Measurements from ENCODE around the gene THBS4. TPM values are rescaled to one million over a fixed set of nuclear protein-coding genes. Genes with fewer than 3 reads are reported as not detected.
"Not testable (repeated sequence)": the region's sequence is repeated elsewhere in the genome, so short reads cannot be mapped to it uniquely, and the experiment has no call there.

The THBS4 gene
- total RNA-seq, 1 experiment from 2014 or later = 0.79 TPM

DNA sequence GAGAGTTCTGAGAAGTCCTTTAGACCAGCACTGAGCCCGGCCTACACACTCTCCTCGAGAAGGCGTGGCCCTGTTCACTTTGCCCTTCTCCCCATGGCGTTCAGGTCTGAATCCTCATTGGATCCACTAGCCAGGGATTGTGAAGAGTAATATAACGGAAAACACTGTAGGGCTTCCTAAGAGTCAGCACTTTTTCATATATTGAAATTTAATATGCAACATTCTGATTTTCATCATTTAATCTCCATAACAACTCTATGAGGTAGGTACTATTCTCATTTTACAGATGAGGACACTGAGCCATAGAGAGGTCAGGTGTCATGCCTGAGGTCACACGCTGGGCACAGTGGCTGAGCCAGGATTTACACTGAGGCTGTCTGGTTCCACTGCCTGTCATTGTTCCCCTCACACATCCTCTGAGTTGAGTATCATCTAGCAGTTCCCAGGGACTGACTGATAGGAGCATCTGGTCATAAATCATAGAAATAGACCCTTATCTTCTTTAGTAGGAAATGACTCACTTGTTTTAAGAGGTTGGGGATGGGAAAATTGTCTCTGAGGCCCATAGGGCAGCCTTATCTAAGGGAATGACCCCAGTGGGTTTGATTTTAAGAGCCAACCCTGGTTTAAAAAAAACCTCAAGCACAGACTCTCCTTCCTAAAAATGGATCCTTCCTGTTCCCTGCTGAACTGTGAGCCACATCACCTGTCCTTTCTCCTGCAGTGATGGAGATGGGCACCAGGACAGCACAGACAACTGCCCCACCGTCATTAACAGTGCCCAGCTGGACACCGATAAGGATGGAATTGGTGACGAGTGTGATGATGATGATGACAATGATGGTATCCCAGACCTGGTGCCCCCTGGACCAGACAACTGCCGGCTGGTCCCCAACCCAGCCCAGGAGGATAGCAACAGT lies 41.2 kb downstream of the THBS4 start:
- DNase-seq (ENCODE audit: low read depth) = peak; percentile 33

- no peak for DNase-seq (ENCODE audit: low read depth)
Measured at GRCh38 chr5:80077051-80077714, 42.0 kb downstream of the THBS4 start.

GRCh38 chr5:80078921-80079320 lies 43.8 kb downstream of the THBS4 start:
- no peak for DNase-seq (ENCODE audit: low read depth)

DNA sequence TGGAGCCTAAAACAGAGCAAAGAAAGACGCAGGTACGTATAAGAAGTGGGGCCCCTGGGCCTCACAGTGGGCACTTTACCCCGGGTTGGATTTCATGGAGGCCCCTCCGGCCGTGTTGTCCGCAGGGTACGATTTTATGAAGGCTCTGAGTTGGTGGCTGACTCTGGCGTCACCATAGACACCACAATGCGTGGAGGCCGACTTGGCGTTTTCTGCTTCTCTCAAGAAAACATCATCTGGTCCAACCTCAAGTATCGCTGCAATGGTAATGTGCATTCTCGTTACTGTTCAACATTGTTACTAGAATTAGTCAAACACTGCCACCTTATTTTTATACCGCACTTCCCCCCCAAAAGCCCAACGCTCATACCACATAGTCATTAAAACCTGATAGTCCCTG lies 47.1 kb downstream of the THBS4 start:
- DNase-seq (ENCODE audit: low read depth) = no peak

- peak; percentile 72 for DNase-seq (ENCODE audit: low read depth)
Measured at GRCh38 chr5:80082731-80083100, 47.6 kb downstream of the THBS4 start.

DNA sequence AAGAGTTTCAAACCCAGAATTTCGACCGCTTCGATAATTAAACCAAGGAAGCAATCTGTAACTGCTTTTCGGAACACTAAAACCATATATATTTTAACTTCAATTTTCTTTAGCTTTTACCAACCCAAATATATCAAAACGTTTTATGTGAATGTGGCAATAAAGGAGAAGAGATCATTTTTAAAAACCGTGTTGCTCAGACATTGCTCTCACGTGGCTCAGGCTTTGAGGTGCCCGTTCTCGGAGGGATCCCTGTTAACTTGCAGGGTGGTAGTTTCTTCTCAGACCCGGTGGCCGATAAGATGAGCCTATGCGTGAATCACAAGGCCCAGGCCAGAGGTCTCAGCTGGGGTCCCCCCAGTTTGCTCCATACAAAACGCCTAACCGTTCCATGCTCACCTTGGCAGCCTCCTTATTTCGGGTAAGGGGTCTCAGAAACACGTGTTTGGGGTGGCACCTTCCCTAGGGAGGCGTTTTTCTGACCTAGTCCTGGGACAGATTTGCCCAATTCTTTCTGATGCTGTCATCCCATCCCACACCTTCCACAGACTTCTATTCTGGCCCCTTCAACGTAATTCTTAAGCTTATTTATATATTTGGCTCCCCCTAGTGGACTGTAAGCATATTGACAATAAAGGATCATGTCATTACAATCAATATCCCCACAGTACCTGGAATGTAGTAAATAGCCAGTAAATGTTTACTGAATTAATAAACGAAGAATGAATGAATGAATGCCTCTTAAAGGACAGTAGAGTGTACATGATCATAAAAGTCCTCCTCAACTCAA lies 48.1 kb downstream of the THBS4 start:
- peak; percentile 77 for DNase-seq (ENCODE audit: low read depth)

DNA sequence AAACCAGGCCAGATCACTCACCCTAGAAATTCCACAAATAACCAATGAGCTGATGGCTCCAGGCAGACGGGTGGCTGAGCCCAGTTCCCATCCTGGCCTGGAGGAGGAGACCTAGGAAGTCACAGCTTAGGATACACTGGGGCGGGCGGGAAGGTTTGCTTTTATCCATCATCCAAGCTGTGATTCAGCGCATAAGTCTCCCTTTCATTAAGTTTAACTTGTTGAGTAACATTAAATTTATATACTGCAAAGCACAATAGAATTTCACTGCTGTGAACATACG lies 55.7 kb downstream of the THBS4 start:
- no peak for DNase-seq (ENCODE audit: low read depth)

DNA sequence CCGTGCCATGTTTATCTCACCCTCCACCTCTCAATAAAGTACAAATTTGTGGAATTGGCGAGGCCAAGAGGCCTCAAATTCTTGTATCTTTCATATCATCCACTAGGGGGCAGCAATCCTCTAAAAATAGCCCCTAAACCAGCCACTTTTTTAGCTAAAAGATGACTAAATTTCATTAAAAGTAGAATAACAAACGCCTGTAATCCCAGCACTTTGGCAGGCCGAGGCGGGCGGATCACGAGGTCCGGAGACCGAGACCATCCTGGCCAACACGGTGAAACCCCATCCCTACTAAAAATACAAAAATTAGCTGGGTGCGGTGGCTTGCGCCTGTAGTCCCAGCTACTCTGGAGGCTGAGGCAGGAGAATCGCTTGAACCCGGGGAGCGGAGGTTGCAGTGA lies 56.6 kb downstream of the THBS4 start:
- DNase-seq (ENCODE audit: low read depth) = peak; percentile 59

DNA sequence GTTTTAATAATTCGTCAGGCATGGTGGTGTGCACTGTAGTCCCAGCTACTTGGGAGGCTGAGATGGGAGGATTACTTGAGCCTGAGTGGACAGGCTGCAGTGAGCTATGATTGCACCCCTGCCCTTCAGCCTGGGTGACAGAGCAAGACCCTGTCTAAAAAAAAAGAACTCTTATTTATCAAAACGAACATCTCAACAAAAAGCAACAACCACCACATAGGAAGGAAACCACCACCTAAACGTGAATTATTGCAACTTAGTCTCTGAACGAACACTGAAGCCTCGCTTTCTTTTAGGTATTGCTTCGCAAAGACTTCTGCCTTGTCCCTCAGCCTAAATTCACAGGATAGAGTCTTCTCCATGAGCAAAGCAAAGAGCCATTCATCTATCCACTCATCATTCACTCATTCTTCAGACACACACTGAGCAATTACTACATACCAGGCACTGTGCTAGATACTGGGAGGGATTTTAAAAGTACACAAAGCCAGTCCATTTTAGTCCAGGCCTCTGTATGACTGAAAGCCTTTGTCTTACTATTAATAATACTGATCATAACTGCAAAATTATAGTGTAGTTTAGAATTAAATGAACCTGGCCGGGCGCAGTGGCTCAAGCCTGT lies 57.4 kb downstream of the THBS4 start:
- DNase-seq (ENCODE audit: low read depth) = no peak

GRCh38 chr5:80093796-80094195 lies 58.6 kb downstream of the THBS4 start:
- no peak for DNase-seq (ENCODE audit: low read depth)

DNA sequence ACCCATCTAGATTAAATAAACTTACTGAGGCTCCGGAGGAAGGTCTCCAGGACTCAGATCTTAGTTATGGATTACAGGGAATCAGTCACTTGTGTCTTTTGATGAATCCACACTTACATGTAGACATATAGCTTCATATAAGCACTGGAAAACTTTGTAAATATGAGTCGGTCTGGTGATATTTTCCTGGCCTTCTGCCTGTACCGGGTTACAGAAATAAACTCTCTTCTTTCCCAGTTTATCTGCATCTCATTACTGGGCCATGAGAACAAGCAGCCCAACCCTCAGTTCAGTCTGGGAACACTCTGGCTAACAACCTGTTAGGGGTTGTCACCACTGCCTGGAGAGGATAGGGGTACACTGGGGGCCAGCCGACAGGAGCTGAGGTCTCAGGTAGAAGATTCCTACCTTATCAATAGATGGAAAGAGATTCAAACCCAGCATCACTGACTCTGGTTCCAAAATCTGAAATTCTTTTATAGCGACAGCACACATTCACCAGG lies 59.1 kb downstream of the THBS4 start:
- no peak for DNase-seq (ENCODE audit: low read depth)

DNA sequence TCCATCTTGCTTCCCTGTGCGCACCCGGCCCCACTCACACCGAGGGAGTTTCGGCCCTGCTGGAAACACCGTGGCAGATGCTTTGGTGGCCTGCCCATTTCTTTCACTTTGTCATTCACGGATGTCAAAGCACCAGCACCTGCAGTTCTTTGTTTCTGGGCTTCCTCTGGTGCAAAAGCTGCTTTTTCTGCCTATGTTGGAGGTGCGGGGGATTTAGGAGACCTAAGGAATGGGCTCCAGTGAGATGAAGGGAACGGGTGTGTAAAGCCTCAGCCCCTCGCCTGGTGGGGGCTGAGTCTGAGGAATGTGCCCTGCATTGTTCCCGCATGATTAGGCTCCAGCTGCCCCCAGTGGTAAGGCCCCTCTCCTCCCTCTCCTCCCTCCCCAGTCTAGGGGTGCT lies 62.3 kb downstream of the THBS4 start:
- no peak for DNase-seq (ENCODE audit: low read depth)

- no peak for DNase-seq (ENCODE audit: low read depth)
Measured at GRCh38 chr5:80101993-80102392, 66.8 kb downstream of the THBS4 start.

- no peak for DNase-seq (ENCODE audit: low read depth)
Measured at GRCh38 chr5:80103371-80103770, 68.2 kb downstream of the THBS4 start.

DNA sequence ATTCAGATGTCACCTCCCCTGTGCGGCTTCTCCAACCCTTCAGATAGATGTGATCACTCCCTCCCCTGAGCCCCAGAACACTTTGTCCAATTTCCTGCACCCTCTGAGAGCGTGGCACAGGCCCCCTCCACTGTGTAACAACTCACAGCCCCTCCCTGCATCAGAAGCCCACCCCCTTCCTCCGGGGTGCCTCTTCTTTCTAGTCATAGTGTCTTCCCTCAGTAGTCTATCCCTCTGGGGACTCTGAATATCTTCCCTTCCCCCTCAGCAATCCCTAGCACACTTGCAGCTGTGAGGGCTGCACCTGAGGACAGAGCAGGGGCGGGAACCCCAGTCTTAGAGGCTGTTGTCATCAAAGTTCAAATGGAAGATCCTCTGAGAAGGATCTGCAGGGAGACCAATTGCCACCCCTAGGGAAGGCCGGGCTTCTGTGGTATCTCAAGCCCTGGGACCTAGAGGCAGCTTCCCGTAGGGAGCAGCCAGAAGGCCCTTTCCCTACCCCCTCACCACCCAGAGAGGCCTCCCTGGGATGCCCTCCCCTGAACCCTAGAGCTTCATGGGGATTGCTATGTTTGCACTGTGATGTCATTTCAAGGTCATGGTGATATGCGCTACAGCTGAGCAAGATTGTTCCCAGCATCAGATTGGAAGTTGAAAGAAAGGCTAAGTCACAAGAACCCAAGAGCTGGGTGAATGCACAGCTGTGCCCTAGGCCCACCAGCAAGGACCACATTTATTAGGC lies 70.7 kb downstream of the THBS4 start:
- no peak for DNase-seq (ENCODE audit: low read depth)

GRCh38 chr5:80106916-80107315 lies 71.8 kb downstream of the THBS4 start:
- no peak for DNase-seq (ENCODE audit: low read depth)

- DNase-seq (ENCODE audit: low read depth) = no peak
Measured at GRCh38 chr5:80109646-80110478, 74.7 kb downstream of the THBS4 start.

DNA sequence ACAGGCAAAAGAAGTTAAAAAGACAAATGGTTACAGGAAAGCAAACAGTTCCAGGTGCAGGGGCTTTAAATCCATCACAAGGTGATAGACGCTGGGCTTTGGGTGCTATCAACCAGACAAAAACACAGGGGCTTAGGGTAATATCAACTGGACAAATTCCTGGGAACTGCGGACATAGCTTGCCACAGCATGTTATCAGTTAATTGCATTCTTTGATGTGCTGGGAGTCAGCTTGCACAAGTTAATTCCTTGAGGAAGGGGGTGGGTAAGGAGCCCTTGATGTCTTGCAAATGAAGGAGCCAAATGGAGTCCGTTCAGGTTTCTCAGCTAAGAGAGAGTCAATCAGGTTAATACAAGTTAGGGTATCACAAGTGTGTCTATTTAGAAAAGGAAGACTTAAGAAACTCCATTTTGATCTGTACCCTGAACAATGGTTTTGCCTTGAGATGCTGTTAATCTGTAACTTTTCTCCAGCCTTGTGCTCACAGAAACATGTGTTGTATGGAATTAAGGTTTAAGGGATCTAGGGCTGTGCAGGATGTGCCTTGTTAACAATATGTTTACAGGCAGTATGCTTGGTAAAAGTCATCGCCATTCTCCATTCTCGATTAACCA lies 76.3 kb downstream of the THBS4 start:
- DNase-seq (ENCODE audit: low read depth) = not testable (repeated sequence)

- no peak for DNase-seq (ENCODE audit: low read depth)
Measured at GRCh38 chr5:80114860-80115259, 79.7 kb downstream of the THBS4 start.

DNA sequence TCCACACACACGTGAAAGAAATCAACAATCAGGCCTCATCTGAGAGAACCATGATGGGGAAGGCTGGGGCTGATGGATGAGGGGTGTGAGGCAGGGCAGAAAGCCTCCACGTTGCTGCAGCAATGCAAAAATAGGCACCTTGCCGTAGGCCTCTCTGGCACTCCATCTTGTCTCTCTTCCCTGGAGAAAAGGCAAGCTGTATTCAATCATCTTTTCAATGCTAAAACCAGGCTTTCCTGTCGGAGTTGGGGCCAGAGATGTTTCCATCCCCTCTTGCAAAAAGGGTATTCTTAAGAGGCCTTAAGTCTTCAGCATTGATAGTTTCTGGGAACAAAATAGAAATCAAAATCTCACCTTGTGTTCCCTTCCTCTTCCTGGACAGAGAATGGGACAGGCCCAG lies 80.9 kb downstream of the THBS4 start:
- DNase-seq (ENCODE audit: low read depth) = no peak

All from M059J (cell line).